Muscle of arm (tissue), 12 donors: ENCODE data around the gene SMIM1. TPM values are rescaled to one million over a fixed set of nuclear protein-coding genes. Genes with fewer than 3 reads are reported as not detected.

Experiments
- DNase-seq: peaks from one replicate; pipeline ENCODE4 v3.0.0-alpha.2; 2013
- polyA plus RNA-seq, 12 donors: library from polyadenylated mRNA; unstranded; fragments of 120-200 nt; gene quantifications; one replicate each; pipeline ENCODE4 v1.2.1, GENCODE V29; 2013; ENCODE audit not compliant: insufficient read length in 12 of 12

Gene SMIM1
- polyA plus RNA-seq, 12 donors, result 1.6 to 28.7 (median 3.3) TPM; not detected in 1

DNA sequence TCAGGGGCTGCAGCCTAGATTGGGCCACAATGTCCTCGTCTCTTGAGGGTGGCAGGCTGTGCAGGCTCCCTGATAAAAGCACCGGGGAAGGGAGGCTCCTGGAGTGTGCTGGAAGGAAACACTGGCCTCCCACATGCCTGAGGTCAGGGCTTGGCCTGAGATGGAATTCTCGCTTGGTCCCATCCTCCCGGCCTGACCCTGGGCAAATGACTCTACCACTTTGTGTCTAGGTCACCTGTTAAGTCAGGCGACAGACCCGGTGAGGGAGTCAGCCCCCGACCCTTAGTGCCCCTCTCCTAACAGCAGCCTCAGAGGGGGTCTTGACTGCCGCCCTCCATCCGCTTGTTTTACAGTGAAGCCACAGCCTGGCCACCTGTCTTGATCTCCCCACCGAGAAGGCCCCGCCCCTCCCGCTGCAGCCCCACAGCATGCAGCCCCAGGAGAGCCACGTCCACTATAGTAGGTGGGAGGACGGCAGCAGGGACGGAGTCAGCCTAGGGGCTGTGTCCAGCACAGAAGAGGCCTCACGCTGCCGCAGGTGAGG, 2.5 kb downstream of the SMIM1 start:
- DNase-seq, result no peak

DNA sequence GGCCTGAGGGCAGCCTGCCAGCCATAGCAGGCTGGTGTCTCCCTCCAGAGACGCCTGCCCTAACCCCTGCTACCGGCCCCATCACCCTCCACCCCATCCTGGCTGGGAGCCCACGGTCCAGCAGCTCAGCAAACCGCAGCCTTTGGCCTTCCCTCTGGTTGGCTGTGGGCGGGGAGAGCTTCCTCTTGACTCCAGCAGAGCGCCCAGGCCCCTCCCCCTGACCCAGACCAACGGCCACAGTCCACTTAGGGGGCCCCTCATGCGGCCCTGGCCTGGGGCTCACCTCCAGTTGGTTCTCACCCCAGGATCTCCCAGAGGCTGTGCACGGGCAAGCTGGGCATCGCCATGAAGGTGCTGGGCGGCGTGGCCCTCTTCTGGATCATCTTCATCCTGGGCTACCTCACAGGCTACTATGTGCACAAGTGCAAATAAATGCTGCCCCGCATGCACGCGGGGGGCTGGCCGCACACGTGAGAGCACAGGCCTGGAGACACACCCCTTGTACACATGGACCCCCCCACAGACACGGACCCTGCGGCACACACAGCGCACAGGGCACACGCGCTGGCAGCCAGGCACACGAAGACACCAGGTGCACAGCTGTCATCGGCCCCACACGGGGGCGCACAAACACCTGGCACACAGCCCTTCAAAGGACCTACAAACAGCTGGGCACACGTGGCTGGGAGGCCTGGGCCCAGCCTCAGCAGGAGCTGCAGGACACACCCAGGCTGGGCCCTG, 3.1 kb downstream of the SMIM1 start:
- DNase-seq, result no peak

DNA sequence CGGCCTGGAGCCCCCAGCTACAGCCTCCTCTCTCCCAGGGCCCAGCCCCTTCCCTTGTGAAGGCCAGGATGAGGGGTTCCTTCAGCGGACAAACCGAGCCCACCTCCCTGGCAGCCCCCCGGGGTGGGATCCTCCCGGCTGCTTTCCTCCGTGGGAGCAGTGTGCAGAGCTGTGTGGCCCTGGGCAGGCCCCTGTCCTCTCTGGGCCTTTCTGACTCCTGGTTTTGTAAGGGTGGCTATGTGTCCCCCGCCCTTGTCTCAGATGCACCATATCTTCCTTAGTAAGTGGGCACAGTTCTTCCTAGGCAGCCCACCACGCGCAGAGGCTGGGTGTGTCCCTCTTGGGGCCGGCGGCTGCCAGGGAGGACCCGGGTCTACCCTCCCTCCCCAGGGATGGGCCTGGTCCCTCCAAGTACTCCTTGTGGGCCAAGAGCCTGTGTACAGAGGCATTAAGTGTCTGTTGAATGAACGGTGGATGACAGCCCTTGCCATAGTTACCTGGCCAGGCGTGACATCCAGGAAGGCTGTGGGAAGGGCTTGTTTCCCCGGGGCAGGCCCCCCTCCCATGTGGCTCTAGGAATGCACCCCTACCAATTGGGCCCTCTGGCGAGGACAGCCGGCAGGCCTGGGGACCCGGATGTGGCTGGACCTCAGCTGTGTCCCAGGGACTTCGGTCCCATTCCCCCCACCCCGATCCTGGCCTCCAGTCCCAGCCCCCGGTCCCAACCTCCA, 3.8 kb downstream of the SMIM1 start:
- DNase-seq, result no peak

DNA sequence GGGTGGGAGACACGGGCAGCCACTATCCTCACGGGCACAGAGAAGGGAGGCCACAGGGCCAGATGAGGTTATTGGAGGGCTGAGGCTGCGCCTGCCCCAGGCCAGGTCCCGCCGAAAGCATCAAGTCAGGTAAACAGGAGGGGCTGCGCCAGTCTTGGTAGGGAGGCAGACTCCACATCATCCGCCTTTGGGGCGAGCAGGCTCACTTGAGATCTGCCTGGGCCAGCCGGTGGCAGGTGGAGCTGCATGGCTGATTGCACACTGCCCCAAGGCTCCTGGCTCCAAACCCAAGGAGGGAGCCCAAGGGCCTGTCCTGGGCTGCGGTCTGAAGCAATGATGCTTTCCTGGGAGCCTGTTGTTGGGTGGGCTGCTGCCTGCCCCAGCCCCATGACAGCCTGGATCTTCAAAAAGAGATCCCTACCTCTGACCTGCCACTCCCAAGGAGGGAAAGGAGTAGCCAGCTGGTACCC, 4.6 kb downstream of the SMIM1 start:
- DNase-seq, result no peak

DNA sequence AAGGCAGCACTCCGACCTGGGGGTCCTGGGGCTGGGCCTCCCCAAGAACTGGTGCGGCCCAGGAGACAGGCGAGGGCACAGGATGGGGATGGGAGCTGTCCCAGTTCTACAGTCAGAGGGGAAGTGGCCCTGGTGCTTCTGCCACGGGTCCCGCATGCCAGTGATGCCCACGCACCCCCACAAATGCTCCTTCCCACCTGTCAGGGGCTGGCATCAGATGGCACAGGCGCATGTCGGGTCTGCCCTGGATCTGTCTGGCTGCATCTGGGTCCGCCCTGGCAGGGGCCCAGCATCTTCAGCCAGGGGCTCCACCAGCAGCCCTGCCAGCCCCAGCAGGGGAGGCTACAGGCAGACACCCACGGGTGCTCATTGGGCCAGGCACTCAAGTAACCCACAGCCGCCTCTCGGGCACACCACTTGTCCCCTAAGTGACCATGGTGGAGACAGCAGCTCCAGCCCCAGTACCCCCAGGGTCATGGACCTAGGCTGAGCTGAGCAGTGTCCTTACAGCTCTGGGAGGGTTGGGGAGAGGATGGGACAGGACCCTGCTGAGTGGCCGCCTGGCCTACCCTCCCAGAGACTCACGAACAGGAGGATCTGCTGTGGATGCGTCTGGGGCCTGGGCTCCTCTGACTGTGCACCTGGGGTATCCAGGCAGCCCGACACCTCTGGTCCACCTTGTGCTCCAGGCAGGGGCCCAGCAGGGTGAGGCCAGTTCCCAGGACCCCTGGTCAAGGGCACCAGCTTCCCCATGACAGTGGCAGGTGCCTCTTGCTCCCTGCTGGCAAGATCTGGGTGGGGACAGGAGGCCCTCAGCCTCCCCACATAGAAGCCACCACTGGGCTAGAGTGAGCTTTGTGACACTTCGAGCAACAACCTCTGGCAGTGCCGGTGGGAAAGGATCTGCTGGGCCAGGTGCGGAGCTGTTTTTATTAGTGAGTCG, 5.4 kb downstream of the SMIM1 start:
- DNase-seq, result no peak

DNA sequence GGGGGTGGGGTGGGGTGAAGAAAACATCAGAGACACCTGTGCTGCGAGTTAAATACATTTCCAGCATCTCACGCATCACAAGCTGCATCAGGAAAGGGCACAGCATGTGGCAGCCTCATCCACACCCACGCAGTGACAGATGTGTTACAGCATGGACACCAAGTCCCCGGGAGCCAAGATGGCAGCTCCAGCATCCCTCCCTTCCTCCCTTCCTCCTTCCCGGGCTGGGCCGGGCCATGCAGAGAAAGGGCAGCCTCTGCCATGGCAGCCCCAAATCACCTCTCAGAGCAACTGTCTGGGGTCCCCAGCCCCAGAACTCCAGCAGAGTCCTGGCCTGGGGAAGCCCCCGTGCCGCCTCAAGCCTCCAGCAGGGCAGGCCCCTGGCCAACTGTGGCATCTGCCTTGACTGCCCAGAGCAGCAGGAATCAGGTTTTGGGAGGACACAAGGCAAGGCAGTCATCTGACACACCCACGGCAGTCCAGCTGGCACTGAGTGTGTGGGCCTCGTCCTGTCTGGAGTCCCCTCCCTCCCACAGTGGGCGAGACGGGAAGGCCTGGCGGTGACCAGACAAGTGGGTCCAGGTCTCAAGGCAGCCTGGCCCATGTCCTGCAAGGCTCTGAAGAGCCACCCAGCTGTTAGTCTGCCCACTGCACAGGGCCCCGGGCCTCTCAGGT, 6.2 kb downstream of the SMIM1 start:
- no peak for DNase-seq

DNA sequence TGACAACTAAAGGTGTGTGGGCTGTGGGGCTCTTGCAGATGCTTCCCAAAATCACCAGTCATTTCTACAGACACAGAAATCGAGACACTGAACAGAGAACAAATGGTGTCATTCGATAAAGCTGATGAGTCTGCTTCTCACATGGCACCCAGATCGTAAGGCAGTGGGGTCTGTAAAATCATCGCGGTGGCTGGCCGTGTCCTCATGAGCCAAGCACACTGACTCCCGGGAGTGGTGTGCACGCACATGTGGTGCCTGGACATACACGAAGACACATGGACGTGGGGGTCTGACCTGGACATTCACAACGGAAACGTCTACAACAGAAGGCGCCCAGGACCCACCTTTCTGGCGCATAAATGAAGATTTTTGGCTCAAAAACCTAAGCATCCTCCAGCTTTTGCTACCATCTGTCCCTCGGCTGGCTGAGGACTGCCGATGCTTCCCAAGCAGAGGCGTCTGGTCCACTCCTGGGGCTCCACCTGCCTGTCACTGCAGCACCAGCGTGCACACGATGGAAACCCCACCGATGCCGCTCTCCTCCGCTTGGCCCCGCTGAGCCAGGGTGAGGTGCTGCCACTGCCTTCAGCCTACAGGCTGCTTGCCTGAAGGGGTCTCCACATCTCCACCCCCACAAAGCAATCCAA, 6.8 kb downstream of the SMIM1 start:
- DNase-seq, result no peak

DNA sequence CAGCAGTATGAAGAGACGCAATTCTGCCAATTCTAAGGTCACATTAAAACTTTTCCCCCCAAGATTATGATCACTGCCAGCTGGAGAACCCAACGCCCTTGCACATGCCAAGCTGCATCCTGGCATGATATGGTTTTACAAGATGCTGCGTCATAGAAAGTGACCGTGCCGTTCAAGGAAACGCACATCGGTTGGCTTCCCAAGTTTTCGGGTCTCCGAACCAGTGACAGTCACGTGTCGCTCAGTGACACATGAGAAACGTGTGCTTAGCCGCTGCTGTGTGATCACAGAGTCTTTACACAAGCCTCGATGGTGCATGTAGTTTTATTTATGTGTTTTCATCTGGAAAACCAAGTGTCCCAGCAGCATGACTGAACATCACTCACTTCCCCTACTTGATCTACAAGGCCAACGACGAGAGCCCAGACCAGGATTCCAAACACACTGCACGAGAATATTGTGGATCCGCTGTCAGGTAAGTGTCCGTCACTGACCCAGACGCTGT, 7.4 kb downstream of the SMIM1 start:
- no peak for DNase-seq

DNA sequence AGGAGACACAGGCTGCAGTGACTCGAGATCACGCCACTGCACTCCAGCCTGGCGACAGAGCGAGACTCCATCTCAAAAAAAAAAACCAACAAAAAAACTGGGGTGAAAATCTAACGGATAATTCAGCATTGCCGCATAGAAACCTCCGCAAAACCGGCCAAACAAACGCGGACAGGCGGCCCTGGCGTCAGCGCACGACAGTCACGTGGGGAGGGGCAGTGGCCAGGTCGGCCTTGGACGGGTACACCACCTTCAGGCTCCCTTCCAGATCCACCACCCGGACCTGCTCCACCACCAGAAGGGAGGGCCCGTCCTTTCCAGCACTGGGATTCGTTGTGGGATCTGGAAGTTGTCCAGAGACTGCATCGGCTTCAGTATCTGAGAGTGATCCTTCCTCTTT, 8.4 kb downstream of the SMIM1 start:
- DNase-seq, result no peak

DNA sequence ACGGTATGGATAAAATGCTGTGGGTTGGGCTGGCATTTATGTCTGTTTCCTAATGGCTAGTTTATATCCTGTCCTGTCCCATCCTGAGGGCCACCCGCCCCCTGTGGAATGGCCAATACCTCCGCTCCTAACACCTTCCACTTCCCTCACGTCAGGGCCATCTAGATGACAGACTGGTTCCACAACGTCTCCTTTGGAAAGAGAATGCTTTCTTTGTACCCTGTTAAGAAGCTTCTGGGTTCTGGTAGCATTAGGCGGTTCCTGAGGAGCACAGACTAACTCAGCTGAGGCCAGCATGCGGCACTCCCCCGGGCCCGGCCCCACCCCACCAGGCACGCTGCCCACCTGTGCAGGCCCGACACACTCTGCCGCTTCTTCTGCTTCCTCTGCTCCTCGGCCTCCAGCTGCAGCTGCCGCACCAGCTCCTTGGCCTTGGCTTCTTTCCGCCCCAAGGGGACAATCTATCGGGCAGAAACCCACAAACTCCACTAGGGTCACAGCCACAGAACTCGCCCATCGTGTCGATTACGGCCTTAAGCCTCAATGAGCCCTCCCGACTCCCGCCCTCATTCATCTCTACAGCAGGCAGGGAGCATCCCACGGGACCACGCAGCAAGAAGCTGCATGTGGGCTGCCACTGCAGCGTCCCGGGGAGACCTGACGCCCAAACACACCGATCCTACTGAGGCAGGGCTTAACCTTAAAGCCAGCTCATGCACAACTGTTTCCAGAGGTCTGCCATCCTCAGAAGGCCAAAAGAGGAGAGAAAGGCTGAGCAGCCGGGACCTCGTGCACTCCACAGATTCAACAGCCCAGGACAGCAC, 11.3 kb downstream of the SMIM1 start:
- no peak for DNase-seq

DNA sequence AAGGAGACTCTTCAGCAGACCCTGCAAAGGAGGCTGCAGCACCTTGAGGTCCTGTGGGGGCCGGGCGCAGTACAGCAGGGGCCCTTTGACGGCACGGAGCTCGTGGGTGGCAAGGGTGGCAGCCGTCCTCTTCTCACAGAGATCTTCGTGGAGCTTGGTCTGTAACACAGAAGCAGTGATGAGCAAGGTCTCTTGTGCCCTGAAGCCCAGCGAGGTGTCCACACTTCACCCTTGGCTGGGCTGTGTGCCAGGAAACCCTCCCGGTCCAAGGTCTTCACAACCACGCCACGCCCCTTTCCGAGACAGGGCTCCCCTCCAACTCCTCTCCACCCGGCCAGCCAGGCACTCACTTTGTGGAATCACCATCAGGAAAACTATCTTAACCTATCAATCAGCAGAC, 12.5 kb downstream of the SMIM1 start:
- DNase-seq, result no peak

DNA sequence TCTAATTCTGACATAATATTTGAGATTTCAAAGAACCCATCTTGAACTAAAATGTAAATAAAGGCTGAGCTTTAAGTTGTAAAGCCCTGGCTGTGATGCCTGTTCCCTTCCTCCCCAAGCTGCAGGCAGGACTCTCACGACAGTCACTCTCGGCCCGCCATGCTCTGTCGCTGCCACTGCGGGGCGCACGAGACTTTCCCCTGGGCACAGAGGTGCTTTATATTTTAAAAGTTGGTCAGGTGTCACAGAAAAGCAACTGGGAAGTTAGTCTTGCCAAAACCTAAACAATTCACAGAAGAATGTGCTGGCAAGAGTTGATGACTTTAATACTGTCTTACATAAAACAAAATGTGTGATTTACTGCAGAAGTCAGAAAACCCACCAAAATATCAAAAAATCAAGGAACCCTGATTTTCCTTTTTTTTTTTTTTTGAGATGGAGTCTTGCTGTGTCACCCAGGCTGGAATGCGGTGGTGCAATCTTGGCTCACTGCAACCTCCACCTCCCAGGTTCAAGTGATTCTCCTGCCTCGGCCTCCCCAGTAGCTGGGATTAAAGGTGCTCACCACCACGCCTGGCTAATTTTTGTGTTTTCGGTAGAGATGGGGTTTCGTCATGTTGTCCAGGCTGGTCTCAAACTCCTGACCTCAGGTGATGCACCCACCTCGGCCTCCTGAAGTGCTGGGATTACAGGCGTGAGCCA, 13.1 kb downstream of the SMIM1 start:
- no peak for DNase-seq

DNA sequence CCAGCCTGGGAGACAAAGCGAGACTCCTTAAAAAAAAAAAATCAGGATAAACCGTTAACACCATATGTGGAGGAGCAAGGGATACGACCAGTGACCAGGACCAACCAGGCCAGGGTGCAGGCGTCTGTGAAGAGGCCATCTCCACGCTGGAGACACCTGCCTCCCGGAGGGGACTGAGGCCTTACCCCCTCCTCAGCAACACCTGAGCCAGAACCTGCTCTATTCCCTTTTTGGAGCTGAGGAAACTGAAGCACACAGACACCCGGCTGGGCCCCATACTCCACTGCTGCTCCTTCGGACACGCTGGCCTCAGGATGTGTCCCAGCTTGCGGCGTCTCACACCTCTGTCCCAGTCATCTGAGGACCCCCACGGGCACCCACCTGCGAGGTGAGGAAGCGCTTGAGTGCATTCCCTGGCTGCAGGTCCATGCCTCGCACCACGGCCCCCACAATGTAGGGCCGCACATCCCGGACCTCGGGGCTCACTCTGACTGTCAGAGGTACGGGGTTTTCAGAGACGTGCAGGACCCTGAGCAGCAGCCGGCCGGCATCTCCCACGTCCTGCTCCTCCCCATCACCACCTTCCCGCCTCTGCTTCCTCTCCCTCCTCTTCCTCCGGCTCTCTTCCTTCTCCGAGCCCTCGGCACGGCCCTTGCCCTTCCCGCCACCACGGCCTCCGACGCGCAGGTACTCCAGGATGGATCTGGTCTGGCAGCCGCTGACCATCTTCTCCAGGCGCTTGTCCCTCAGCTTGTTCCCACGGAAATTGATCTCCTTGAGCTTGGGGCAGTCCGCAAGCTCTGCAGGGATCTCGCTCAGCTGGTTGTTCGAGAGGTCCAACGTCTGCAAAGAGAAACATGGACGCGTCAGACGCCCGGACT, 14.2 kb downstream of the SMIM1 start:
- no peak for DNase-seq

DNA sequence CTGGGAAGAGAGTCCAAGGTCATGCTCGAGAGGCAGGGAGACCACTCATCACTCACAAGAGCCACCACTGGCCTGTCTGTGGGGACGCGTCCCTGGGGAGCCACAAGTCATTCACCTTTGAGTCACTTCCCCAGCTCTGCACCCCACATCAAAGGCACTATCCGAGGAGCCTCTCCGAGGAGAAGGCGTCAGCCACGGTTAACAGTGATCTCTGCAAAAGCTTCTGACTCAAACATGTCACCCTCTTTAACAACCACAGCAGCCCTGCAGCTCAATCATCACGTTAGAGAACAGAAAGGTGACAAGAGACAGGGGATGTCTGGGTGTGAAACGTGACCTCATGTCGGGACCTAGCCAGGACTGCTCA, 14.8 kb downstream of the SMIM1 start:
- no peak for DNase-seq

DNA sequence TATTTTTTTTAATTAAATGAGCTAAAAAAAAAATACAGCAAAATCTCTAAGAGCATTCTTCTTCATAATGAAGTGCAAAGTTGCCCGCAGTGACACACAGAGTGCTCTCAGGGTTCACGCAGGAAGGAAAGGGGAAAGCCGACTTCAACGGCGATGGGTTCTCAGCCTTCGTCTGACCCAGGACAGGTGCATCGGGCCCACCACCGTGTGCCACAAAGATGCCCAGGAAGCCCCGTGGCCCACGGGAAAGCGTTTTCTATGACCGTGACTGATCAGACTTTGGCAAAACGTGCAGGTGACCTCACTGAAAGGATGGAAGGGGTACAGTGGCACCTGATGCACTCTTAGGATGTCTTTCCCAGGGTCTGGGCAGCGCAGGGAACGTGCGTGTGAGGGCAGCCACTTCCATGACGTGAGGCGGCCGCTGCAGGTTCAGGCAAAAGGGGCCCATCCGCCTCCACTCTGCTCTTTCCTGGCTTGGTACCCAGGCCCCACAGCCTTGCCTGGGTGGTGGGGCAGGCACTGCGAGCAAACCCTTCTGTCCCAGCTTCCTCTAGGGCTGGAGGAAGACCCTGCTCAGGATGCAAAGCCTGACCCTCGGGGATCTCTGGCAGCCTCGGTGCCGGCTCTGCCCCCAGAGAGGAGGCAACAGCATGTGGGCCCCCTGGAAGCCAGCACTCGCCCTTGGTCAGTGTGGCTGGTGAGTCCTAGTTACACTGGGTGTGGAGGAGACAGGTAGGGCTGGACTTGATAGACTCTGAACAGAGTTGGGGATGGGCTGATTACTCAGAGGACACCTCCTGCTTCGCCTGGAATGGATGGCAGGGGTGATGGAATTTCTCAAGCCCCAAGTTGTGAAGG, 15.4 kb downstream of the SMIM1 start:
- no peak for DNase-seq

DNA sequence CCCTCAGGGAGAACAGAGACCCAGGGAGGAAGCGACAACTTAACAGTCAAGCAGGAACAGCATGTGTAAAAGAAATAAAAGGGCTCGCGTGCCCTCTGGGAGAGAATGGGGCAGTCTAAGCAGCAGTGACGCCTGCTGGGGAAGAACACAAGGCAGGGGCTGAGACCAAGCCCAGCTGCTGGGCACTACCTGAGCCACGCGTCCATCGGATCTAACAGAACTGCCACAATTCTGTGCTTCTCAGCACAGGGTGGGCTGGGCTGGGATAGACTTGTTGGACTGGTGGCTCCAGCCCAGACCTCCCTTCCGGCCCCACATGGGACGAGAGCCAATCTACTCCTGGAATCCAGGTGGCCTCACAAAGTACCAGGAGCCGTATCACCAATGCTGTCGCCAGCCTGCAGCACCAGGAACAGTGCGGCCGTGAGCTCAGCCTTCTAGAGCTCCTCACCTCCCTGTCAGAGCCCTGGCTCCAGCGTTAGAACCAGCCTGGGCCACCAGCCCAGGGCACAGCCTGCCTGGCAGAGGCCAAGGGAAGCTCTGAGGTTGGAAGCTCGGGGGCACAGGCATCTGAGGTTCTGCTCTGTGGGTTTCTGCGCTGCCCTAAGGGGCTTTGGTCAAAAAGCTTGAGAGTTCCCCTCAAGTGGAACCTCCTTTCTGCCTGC, 16.3 kb downstream of the SMIM1 start:
- no peak for DNase-seq
